Sigmoid colon (tissue), 4 donors: ENCODE data around the gene KCNE3.

Experiments
- EP300 ChIP-seq, 4 donors: sonication (generic); formaldehyde crosslinking; IDR thresholded peaks; one replicate each; pipeline ENCODE4 v1.6.1; 2017; ENCODE audit warnings: antibody characterized with exemption in 4 of 4
- POLR2A ChIP-seq, 2 donors: fragments of 450-650 bp; IDR thresholded peaks; one replicate each; pipeline ENCODE4 v1.6.1; 2016; ENCODE audit warnings: antibody characterized with exemption in 2 of 2, mild to moderate bottlenecking in 2 of 2, moderate library complexity in 2 of 2
- TF ChIP-seq, protein P1 (sequence below), 4 experiments: fragments of 450-650 bp in 3 of 4; fragments of 200-600 bp in 1 of 4; IDR thresholded peaks; one replicate each; pipeline ENCODE4 v1.5.1; 2016 to 2019; ENCODE audit warnings: antibody characterized with exemption in 4 of 4, mild to moderate bottlenecking in 3 of 4, moderate library complexity in 2 of 4

DNA sequence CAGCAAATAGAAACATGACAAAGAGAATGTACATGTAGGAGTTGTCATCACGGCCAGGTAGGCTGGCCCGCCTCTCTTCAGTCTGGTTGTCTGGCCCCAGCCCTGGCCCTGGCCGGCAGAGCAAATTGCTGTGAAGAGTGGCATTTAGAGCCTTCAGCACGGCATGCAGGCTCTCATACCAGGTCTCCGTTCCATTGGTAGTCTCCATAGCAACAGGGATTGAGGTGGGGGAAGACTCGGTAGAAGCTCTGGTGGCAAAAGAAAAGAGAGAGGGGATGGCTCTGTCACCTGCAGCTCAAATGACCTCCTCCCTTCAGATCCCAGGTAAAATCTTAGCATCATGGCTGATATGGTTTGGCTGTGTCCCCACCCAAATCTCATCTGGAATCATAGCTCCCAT lies 10.0 kb downstream of the KCNE3 start:
- TF ChIP-seq POLR2A (IDR thresholded peaks at IDR 0.05) (no peak), EP300 (IDR thresholded peaks at IDR 0.05) (no peak)
- TF ChIP-seq, protein P1, sequence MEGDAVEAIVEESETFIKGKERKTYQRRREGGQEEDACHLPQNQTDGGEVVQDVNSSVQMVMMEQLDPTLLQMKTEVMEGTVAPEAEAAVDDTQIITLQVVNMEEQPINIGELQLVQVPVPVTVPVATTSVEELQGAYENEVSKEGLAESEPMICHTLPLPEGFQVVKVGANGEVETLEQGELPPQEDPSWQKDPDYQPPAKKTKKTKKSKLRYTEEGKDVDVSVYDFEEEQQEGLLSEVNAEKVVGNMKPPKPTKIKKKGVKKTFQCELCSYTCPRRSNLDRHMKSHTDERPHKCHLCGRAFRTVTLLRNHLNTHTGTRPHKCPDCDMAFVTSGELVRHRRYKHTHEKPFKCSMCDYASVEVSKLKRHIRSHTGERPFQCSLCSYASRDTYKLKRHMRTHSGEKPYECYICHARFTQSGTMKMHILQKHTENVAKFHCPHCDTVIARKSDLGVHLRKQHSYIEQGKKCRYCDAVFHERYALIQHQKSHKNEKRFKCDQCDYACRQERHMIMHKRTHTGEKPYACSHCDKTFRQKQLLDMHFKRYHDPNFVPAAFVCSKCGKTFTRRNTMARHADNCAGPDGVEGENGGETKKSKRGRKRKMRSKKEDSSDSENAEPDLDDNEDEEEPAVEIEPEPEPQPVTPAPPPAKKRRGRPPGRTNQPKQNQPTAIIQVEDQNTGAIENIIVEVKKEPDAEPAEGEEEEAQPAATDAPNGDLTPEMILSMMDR (IDR thresholded peaks at IDR 0.05), result no peak
